ENCODE data around the gene TLE6. TPM values are rescaled to one million over a fixed set of nuclear protein-coding genes. Genes with fewer than 3 reads are reported as not detected.

Gene TLE6
- total and polyA plus RNA-seq, 2 of the 4 experiments (the other 2 are of a cell fraction) = under 0.01 to 0.17 TPM

DNA sequence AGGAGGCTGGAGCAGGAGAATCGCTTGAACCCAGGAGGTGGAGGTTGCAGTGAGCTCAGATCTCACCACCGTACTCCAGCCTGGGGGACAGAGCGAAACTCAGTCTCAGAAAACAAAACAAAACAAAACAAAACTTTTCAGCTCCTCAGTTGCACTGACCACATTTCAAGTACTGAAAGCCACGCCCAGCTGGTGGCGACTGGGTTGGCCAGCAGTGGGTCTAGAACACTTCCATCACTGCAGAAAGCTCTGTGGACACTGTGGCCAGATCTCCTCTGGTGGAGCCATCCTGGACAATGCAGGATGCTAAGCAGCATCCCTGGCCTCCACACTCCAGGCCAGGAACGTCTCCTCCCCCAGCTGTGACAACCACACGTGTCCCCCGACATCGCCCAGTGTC lies 30.6 kb downstream of the TLE6 start:
- in situ Hi-C loops (cut with MboI; ENCODE audit: low sequenced_read_pairs) (no loop called here), intact Hi-C loops (cut with micrococcal nuclease) (no loop called here), dilution Hi-C loops (cut with HindIII; ENCODE audit: low sequenced_read_pairs, unreplicated experiment) (no loop called here)
- Histone ChIP-seq H3K4me2 (ENCODE audit: low read depth, low read length) (no peak overlapping the region), H3K4ac (ENCODE audit: low read depth, low read length) (no peak overlapping the region), H3K56ac (ENCODE audit: extremely low read depth, insufficient read depth, low read length) (no peak overlapping the region), H2AK9ac (replicated peaks; ENCODE audit: low read depth, low read length, poor library complexity) (no peak overlapping the region), H2BK5ac (ENCODE audit: low read depth, low read length, poor library complexity, severe bottlenecking) (no peak overlapping the region), H4K91ac (ENCODE audit: insufficient read depth, low read depth, low read length) (no peak overlapping the region), H3K27me3 (ENCODE audit: control insufficient read depth, insufficient read depth, low read length) (peaks cover 22% of the 10 kb centered on the region), H2AK5ac (ENCODE audit: low read depth, low read length) (no peak overlapping the region), H3K14ac (replicated peaks; ENCODE audit: low read depth, low read length) (no peak overlapping the region), H2BK120ac (ENCODE audit: low read depth, low read length) (no peak overlapping the region), H3K79me1 (ENCODE audit: low read depth in 1 of 2, low read length in 2 of 2) (no peaks in the 10 kb centered on the region), H3K9me3 (ENCODE audit: control insufficient read depth, insufficient read depth, low read length) (no peaks in the 10 kb centered on the region), H3K9ac (ENCODE audit: low read depth, low read length) (no peak overlapping the region), H3K9me1 (ENCODE audit: insufficient read depth, low read length) (no peaks in the 10 kb centered on the region), H3K27ac (ENCODE audit: insufficient read depth, low read length) (no peak overlapping the region), H2BK20ac (ENCODE audit: low read depth, low read length) (no peak overlapping the region), H4K5ac (ENCODE audit: low read depth, low read length) (no peak overlapping the region), H3K4me3 (ENCODE audit: insufficient read depth, low read depth, low read length) (no peak overlapping the region), H3K4me1 (ENCODE audit: control insufficient read depth, insufficient read depth, low read length) (no peaks in the 10 kb centered on the region), H4K20me1 (ENCODE audit: insufficient read depth, low read length) (no peaks in the 10 kb centered on the region), H2AFZ (replicated peaks; ENCODE audit: low read length, poor library complexity) (no peak overlapping the region), H4K8ac (ENCODE audit: low read depth in 2 of 2, low read length in 2 of 2) (no peak overlapping the region), H2BK15ac (ENCODE audit: low read depth, low read length) (no peak overlapping the region), H3K18ac (ENCODE audit: low read depth, low read length) (no peak overlapping the region), H3K36me3 (ENCODE audit: control insufficient read depth, insufficient read depth, low read length) (no peaks in the 10 kb centered on the region), H3K23ac (ENCODE audit: low read depth, low read length) (no peak overlapping the region)
- DNase-seq = no peak
- no TSS peak for BruUV-seq (replicated peaks)
- ATAC-seq (ENCODE audit: low read depth) = no peak
- 73% methylated on average over 3 of the region's 9 CpGs; no CpG with 5 or more reads in 1 of the 2 experiments for WGBS, 2 experiments (ENCODE audit: extremely low coverage in 2 of 2, insufficient read length in 1 of 2)
- TF ChIP-seq RFX5 (IDR thresholded peaks at IDR 0.05; ENCODE audit: low read depth, low read length) = no peak
- no peak for TF ChIP-seq CEBPB (IDR thresholded peaks at IDR 0.05; ENCODE audit: low read depth, low read length)
- no peak for TF ChIP-seq SMC3 (IDR thresholded peaks at IDR 0.05; ENCODE audit: low read depth, low read length)
- no peak for TF ChIP-seq MAFK (IDR thresholded peaks at IDR 0.05; ENCODE audit: low read depth, low read length)
- no peak for TF ChIP-seq CHD1 (IDR thresholded peaks at IDR 0.05; ENCODE audit: low read depth, low read length)
- TF ChIP-seq NFE2L2 (IDR thresholded peaks at IDR 0.05; ENCODE audit: low read depth, low read length) = no peak
- TF ChIP-seq, protein P1, sequence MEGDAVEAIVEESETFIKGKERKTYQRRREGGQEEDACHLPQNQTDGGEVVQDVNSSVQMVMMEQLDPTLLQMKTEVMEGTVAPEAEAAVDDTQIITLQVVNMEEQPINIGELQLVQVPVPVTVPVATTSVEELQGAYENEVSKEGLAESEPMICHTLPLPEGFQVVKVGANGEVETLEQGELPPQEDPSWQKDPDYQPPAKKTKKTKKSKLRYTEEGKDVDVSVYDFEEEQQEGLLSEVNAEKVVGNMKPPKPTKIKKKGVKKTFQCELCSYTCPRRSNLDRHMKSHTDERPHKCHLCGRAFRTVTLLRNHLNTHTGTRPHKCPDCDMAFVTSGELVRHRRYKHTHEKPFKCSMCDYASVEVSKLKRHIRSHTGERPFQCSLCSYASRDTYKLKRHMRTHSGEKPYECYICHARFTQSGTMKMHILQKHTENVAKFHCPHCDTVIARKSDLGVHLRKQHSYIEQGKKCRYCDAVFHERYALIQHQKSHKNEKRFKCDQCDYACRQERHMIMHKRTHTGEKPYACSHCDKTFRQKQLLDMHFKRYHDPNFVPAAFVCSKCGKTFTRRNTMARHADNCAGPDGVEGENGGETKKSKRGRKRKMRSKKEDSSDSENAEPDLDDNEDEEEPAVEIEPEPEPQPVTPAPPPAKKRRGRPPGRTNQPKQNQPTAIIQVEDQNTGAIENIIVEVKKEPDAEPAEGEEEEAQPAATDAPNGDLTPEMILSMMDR (conservative IDR thresholded peaks at IDR 0.05; ENCODE audit: low read depth, low read length) = no peak
- ChIA-PET POLR2A (ENCODE audit: unreplicated experiment) (no interaction called here), CTCF (no interaction called here)
